Fibroblast of skin of left biceps (primary cell): Measurements from ENCODE around the gene SPRR2B.
"Not testable (repeated sequence)": the region's sequence is repeated elsewhere in the genome, so short reads cannot be mapped to it uniquely, and the experiment has no call there.

Experiments
- DNase-seq, 2 experiments: peaks; one replicate each; pipeline ENCODE4 v3.0.0-alpha.2; 2013; ENCODE audit warnings: low read depth in 2 of 2

The SPRR2B gene

GRCh38 chr1:153071511-153071910 is at the start of gene SPRR2B:
Gene SPRR2B (minus strand): TSS chr1:153071611. CDS start chr1:153070839, 772 bp downstream.
- no peak for DNase-seq

DNA sequence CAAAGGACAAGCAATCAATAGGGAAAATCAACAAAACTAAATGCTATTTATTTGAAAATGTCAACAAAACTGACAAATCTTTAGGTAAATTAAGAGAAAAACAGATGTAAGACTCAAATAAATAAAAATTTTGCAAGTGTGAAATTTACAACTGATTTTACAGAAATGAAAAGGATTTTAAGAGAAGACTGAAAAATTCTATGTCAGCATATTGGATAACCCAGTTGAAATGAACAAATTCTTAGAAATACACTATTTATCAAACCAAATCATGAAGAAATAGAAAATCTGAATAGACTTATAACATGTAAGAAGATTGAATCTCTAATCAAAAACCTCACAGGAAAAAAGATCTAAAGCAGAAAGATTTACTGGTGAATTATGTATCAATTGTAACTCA is 49.5 kb upstream of the SPRR2B start:
- DNase-seq: no peak

GRCh38 chr1:153119491-153119971 is 48.1 kb upstream of the SPRR2B start:
- no peak for DNase-seq

- not testable (repeated sequence) for DNase-seq
Measured at GRCh38 chr1:153115264-153115663, 43.9 kb upstream of the SPRR2B start.

GRCh38 chr1:153113416-153113815 is 42.0 kb upstream of the SPRR2B start, which contains the start of gene SPRR2F:
Gene SPRR2F (minus strand): TSS chr1:153113516. CDS start chr1:153112733, 783 bp downstream.
- no peak for DNase-seq

GRCh38 chr1:153112454-153112853 is 41.0 kb upstream of the SPRR2B start:
- DNase-seq: not testable (repeated sequence)

- no peak for DNase-seq
Measured at GRCh38 chr1:153100245-153100644, 28.8 kb upstream of the SPRR2B start.

DNA sequence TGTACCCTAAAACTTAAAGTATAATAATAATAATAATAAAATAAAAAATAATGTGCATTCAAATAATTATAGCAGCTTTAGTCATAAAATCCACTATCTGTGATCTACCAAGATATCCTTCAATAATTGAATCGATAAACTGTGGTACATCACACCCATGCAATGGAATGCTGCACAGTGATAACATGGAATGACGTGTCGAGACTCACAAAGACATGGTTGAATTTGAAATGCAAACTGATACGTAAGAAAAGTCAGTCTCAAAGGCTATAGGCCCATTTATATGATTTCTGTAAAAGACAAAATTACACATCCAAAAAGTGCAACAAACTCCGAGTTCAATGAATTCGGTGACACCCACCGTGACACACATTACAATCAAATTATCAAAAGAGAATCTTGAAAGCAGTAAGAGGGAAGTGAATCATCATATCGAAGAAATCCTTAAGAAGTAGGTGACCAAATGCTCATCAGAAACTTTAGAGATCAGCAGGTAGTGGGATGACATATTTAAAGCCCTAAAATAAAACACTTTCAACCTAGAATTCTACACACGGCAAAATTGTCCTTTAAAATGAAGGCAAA is 28.1 kb upstream of the SPRR2B start:
- no peak for DNase-seq

GRCh38 chr1:153095764-153096163 is 24.4 kb upstream of the SPRR2B start:
- no peak for DNase-seq

DNA sequence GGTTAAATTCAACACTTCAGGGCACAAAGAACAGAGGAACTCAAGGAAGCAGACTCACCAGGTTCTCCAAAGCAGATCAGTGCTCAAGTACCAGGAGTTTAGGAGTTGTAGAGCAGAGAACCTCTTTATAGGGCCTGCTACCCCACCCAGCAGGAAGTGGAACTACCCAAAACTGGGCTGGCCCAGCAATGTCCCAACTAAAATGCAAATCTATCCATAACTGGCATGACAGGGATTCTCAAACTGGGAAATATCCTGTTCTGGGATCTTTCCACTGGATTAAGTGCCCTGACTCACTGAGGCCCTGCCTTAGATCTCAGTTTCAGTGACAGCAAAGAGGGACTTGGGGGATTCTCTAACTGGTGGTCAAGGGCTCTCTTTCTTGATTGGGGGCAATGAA is 23.0 kb upstream of the SPRR2B start, which contains the start of gene SPRR2E:
SPRR2E (minus strand) TSS at position 101 of the 400 bp plus-strand sequence. CDS start 775 bp downstream, outside the sequence.
- no peak for DNase-seq

- no peak for DNase-seq
Measured at GRCh38 chr1:153087652-153088051, 16.2 kb upstream of the SPRR2B start.

DNA sequence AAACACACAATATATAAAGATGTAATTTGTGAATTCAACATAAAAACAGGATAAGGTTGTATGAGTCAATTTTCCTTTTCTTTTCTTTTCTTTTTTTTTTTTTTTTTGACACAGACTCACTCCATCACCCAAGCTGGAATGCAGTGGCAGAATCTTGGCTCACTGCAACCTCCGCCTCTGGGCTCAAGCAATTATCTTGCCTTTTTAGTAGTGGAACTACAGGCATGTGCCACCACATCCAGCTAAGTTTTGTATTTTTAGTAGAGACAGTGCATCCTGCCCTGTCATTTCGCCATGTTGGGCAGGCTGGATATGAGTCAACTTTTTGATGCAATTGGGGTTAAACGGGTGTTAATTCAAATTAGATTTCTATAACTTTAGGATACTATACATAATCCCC is 10.3 kb upstream of the SPRR2B start:
- no peak for DNase-seq

GRCh38 chr1:153072806-153073726 is 1.7 kb upstream of the SPRR2B start:
- no peak for DNase-seq

DNA sequence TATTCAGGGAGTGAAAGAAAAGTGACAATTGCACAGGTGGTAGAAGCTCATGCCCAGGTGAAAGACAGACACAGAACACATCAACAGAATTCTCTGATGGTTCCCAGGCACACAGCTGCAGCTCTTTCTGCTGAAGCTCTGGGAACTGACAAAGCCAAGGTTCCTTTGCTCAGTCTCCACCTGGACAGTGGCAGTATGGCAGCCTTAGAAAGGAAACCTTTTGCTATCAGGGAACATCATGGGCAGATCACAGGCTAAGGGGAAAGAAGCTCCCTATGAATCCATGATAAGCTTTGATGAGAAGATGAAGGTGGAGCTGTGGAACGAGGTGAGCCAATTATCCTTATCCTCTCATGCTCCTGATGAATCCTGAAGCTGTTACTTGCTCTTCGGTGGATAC is 1.2 kb downstream of the SPRR2B start:
- DNase-seq: no peak

GRCh38 chr1:153058826-153059784 is 12.3 kb downstream of the SPRR2B start:
- DNase-seq: no peak

GRCh38 chr1:153058154-153058553 is 13.3 kb downstream of the SPRR2B start:
- DNase-seq: no peak

- DNase-seq: no peak
Measured at GRCh38 chr1:153057375-153057774, 14.0 kb downstream of the SPRR2B start, which contains the start of gene SPRR2A. Gene SPRR2A (minus strand): TSS chr1:153057512. CDS start chr1:153056735, 777 bp downstream.

DNA sequence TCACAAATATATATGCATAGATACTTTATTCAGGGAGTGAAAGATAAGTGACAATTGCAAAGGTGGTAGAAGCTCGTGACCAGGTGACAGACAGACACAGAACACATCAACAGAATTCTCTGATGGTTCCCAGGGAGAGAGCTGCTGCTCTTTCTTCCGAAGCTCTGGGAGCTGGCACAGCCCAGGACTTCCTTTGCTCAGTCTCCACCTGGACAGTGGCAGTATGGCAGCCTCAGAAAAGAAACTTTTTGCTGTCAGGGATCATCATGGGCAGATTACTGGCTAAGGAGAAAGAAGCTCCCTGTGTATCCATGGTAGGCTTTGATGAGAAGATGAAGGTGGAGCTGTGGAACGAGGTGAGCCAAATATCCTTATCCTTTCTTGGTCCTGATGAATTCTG is 15.3 kb downstream of the SPRR2B start:
- not testable (repeated sequence) for DNase-seq

DNA sequence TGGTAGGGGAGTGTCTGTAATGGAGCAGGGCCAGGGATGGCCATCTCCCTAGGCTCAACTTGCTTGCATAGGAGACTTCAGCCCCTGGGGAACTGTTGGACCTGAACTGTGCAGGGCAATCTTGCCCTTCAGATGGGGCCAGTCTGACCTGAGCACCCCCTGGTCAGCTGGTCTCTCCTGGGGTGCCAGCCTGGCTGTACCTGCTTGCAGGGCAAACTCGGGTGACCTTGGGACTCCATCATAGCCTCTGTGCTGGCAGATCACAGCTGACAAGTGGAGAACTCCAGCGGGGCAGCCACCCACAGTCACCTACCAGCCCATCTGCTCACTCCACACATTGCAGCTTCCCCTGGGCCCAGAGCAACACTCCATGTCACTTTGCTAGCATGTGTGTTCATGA is 22.2 kb downstream of the SPRR2B start:
- no peak for DNase-seq

DNA sequence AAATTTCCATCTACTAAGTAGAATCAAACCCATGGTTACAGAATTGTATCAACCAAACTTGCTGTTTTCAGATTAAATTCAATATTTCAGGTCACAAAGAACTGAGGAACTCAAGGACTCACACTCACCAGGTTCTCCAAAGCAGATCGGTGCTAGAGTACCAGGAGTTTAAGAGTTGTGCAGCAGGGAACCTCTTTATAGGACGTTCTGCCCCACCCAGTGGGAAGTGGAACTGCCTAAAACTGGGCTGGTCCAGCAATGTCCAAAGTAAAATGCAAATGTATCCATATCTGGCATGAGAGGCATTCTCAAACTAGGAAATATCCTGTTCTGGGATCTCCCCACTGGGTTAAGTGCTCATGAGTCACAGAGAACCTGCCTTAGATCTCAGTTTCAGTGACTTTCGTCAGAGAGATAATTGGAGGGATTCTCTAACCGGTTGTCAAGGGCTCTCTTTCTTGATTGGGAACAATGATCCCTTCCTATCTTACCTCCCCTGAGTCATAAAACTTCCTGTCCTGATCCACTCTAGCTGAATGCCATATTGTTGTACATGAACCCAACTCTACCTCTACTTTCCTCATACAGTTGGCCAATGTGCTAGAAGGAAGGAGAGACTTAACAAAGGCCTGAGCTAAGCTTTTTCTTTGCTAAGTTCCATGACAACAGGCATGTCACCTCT is 30.3 kb downstream of the SPRR2B start, which contains the start of gene SPRR2D:
SPRR2D (minus strand) TSS at position 171 of the 682 bp plus-strand sequence. CDS start 774 bp downstream, outside the sequence.
- DNase-seq: no peak

DNA sequence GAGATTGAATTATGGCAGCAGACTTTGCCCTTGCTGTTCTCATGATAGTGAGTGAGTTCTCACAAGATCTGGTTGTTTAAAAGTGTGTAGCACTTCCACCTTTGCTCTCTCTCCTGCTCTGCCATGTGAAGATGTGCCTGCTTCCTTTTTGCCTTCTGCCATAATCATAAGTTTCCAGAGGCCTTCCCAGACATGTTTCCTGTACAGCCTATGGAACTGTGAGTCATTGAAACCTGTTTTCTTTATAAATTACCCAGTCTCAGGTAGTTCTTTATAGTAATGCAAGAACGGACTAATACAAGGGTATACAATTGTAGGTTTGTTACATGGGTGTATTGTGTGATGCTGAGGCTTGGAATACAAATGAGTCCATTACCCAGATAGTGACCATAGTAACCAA is 36.2 kb downstream of the SPRR2B start:
- DNase-seq: no peak
